Activated T-helper 17 cell treated with anti-CD3 and anti-CD28 coated beads, Interleukin-2, amount 50 U/mL, for 72 hours (primary cell): Measurements from ENCODE around the gene RBPMS2. TPM values are rescaled to one million over a fixed set of nuclear protein-coding genes. Genes with fewer than 3 reads are reported as not detected.

Experiments used
- ATAC-seq: fragments of 150-1000 bp; cut with Tn5 transposase; replicated peaks from 2 replicates; pipeline ENCODE4 v1.10.0; 2021; ENCODE audit warnings: mild to moderate bottlenecking, moderate library complexity
- H3K27ac Mint-ChIP-seq: one replicate; pipeline ENCODE4 v1.8.0; 2022; ENCODE audit warnings: mixed read lengths
- H3K27me3 Mint-ChIP-seq: one replicate; pipeline ENCODE4 v1.8.0; 2022; ENCODE audit warnings: mixed read lengths
- H3K36me3 Mint-ChIP-seq: one replicate; pipeline ENCODE4 v1.8.0; 2022; ENCODE audit warnings: low read depth, mild to moderate bottlenecking, mixed read lengths
- H3K4me1 Mint-ChIP-seq: one replicate; pipeline ENCODE4 v1.8.0; 2022; ENCODE audit warnings: mixed read lengths
- H3K4me3 Mint-ChIP-seq: one replicate; pipeline ENCODE4 v1.8.0; 2022; ENCODE audit warnings: mild to moderate bottlenecking, mixed read lengths
- H3K9me3 Mint-ChIP-seq: one replicate; pipeline ENCODE4 v1.8.0; 2022; ENCODE audit warnings: mixed read lengths
- total RNA-seq, 2 donors: library from RNA; stranded (reverse); gene quantifications; one replicate each; pipeline ENCODE4 v1.2.3, GENCODE V29; 2022

RBPMS2 gene
- total RNA-seq, 2 donors from 2014 or later, result not detected

- H3K27ac Mint-ChIP-seq, result no peak overlapping the region
Measured at GRCh38 chr15:64705006-64705405, 70.4 kb downstream of the RBPMS2 start.

GRCh38 chr15:64703632-64703959 is 71.8 kb downstream of the RBPMS2 start:
- peaks cover 22% of the 10 kb centered on the region for H3K36me3 Mint-ChIP-seq
- no peaks in the 10 kb centered on the region for H3K9me3 Mint-ChIP-seq
- H3K4me3 Mint-ChIP-seq, result peak overlapping the region; percentile 84
- ATAC-seq, result peak; percentile 16
- peak overlapping the region; percentile 79 for H3K27ac Mint-ChIP-seq
- H3K4me1 Mint-ChIP-seq, result peaks cover 42% of the 10 kb centered on the region
- no peaks in the 10 kb centered on the region for H3K27me3 Mint-ChIP-seq

More at GRCh38 chr15:64705006-64705405, 70.4 kb downstream of the RBPMS2 start:
- Mint-ChIP-seq H3K4me3 (no peak overlapping the region), H3K9me3 (no peaks in the 10 kb centered on the region), H3K4me1 (peaks cover 30% of the 10 kb centered on the region), H3K27me3 (no peaks in the 10 kb centered on the region), H3K36me3 (peaks cover 22% of the 10 kb centered on the region)
- no peak for ATAC-seq

- Mint-ChIP-seq H3K4me1 (peaks cover 48% of the 10 kb centered on the region), H3K27me3 (no peaks in the 10 kb centered on the region)
- peak; percentile 90 for ATAC-seq
Measured at GRCh38 chr15:64702816-64703631, 72.4 kb downstream of the RBPMS2 start.

GRCh38 chr15:64701482-64702184 is 73.8 kb downstream of the RBPMS2 start:
- peak overlapping the region; percentile 84 for H3K4me3 Mint-ChIP-seq
- H3K36me3 Mint-ChIP-seq, result peaks cover 22% of the 10 kb centered on the region
- peaks cover 54% of the 10 kb centered on the region for H3K4me1 Mint-ChIP-seq
- H3K27me3 Mint-ChIP-seq, result no peaks in the 10 kb centered on the region
- H3K9me3 Mint-ChIP-seq, result no peaks in the 10 kb centered on the region
- no peak for ATAC-seq
- H3K27ac Mint-ChIP-seq, result peak overlapping the region; percentile 79

More at GRCh38 chr15:64702816-64703631, 72.4 kb downstream of the RBPMS2 start:
- Mint-ChIP-seq H3K27ac (peak overlapping the region; percentile 79), H3K9me3 (no peaks in the 10 kb centered on the region), H3K4me3 (peak overlapping the region; percentile 84), H3K36me3 (peaks cover 22% of the 10 kb centered on the region)

GRCh38 chr15:64701051-64701450 is 74.3 kb downstream of the RBPMS2 start:
- peak overlapping the region; percentile 84 for H3K4me3 Mint-ChIP-seq
- peaks cover 22% of the 10 kb centered on the region for H3K36me3 Mint-ChIP-seq
- ATAC-seq, result no peak
- H3K27ac Mint-ChIP-seq, result peak overlapping the region; percentile 79
- no peaks in the 10 kb centered on the region for H3K9me3 Mint-ChIP-seq
- peaks cover 54% of the 10 kb centered on the region for H3K4me1 Mint-ChIP-seq
- H3K27me3 Mint-ChIP-seq, result no peaks in the 10 kb centered on the region

GRCh38 chr15:64699751-64700388 is 75.5 kb downstream of the RBPMS2 start:
- Mint-ChIP-seq H3K4me3 (peak overlapping the region; percentile 84), H3K36me3 (peaks cover 31% of the 10 kb centered on the region), H3K4me1 (peaks cover 54% of the 10 kb centered on the region), H3K9me3 (no peaks in the 10 kb centered on the region), H3K27me3 (no peaks in the 10 kb centered on the region), H3K27ac (no peak overlapping the region)
- ATAC-seq, result no peak

GRCh38 chr15:64698823-64699222 is 76.6 kb downstream of the RBPMS2 start:
- Mint-ChIP-seq H3K4me1 (peaks cover 53% of the 10 kb centered on the region), H3K27ac (peak overlapping the region; percentile 77), H3K4me3 (peak overlapping the region; percentile 84), H3K36me3 (peaks cover 31% of the 10 kb centered on the region), H3K27me3 (no peaks in the 10 kb centered on the region), H3K9me3 (no peaks in the 10 kb centered on the region)
- ATAC-seq, result peak; percentile 17

- H3K4me1 Mint-ChIP-seq, result peaks cover 48% of the 10 kb centered on the region
- H3K4me3 Mint-ChIP-seq, result peak overlapping the region; percentile 84
- no peaks in the 10 kb centered on the region for H3K27me3 Mint-ChIP-seq
- no peaks in the 10 kb centered on the region for H3K9me3 Mint-ChIP-seq
- H3K27ac Mint-ChIP-seq, result peak overlapping the region; percentile 77
- ATAC-seq, result peak; percentile 87
- H3K36me3 Mint-ChIP-seq, result peaks cover 40% of the 10 kb centered on the region
Measured at GRCh38 chr15:64697911-64698369, 77.4 kb downstream of the RBPMS2 start.

GRCh38 chr15:64696481-64696880 is 78.9 kb downstream of the RBPMS2 start:
- no peak for ATAC-seq
- Mint-ChIP-seq H3K4me3 (no peak overlapping the region), H3K9me3 (no peaks in the 10 kb centered on the region), H3K36me3 (peaks cover 37% of the 10 kb centered on the region), H3K27me3 (no peaks in the 10 kb centered on the region), H3K4me1 (peaks cover 38% of the 10 kb centered on the region), H3K27ac (no peak overlapping the region)

- peaks cover 29% of the 10 kb centered on the region for H3K4me1 Mint-ChIP-seq
Measured at GRCh38 chr15:64695561-64695992, 79.8 kb downstream of the RBPMS2 start.

GRCh38 chr15:64694816-64695215 is 80.6 kb downstream of the RBPMS2 start:
- Mint-ChIP-seq H3K27ac (no peak overlapping the region), H3K27me3 (no peaks in the 10 kb centered on the region)

More at GRCh38 chr15:64695561-64695992, 79.8 kb downstream of the RBPMS2 start:
- H3K36me3 Mint-ChIP-seq, result peaks cover 37% of the 10 kb centered on the region
- H3K27me3 Mint-ChIP-seq, result no peaks in the 10 kb centered on the region
- no peak for ATAC-seq
- no peak overlapping the region for H3K4me3 Mint-ChIP-seq
- no peaks in the 10 kb centered on the region for H3K9me3 Mint-ChIP-seq
- no peak overlapping the region for H3K27ac Mint-ChIP-seq

GRCh38 chr15:64693134-64693533 is 82.3 kb downstream of the RBPMS2 start:
- no peak overlapping the region for H3K27ac Mint-ChIP-seq
- no peaks in the 10 kb centered on the region for H3K9me3 Mint-ChIP-seq
- peaks cover 7% of the 10 kb centered on the region for H3K4me1 Mint-ChIP-seq
- ATAC-seq, result no peak
- peaks cover 57% of the 10 kb centered on the region for H3K36me3 Mint-ChIP-seq
- no peaks in the 10 kb centered on the region for H3K27me3 Mint-ChIP-seq
- H3K4me3 Mint-ChIP-seq, result no peak overlapping the region

More at GRCh38 chr15:64694816-64695215, 80.6 kb downstream of the RBPMS2 start:
- no peak for ATAC-seq
- Mint-ChIP-seq H3K36me3 (peaks cover 40% of the 10 kb centered on the region), H3K4me3 (no peak overlapping the region), H3K4me1 (peaks cover 22% of the 10 kb centered on the region), H3K9me3 (no peaks in the 10 kb centered on the region)

GRCh38 chr15:64691896-64692565 is 83.4 kb downstream of the RBPMS2 start:
- no peak for ATAC-seq
- Mint-ChIP-seq H3K36me3 (peaks cover 68% of the 10 kb centered on the region), H3K27me3 (no peaks in the 10 kb centered on the region), H3K27ac (no peak overlapping the region), H3K4me1 (no peaks in the 10 kb centered on the region), H3K9me3 (no peaks in the 10 kb centered on the region), H3K4me3 (no peak overlapping the region)
